ENCODE data around the gene SHROOM1. TPM values are rescaled to one million over a fixed set of nuclear protein-coding genes. Genes with fewer than 3 reads are reported as not detected.

SHROOM1 gene
- total and polyA plus RNA-seq, 9 of the 15 experiments (the other 6 are each of a cell fraction or from before 2014, with no cell fraction given): 0.44 to 26.5 (median 11.9) TPM

DNA sequence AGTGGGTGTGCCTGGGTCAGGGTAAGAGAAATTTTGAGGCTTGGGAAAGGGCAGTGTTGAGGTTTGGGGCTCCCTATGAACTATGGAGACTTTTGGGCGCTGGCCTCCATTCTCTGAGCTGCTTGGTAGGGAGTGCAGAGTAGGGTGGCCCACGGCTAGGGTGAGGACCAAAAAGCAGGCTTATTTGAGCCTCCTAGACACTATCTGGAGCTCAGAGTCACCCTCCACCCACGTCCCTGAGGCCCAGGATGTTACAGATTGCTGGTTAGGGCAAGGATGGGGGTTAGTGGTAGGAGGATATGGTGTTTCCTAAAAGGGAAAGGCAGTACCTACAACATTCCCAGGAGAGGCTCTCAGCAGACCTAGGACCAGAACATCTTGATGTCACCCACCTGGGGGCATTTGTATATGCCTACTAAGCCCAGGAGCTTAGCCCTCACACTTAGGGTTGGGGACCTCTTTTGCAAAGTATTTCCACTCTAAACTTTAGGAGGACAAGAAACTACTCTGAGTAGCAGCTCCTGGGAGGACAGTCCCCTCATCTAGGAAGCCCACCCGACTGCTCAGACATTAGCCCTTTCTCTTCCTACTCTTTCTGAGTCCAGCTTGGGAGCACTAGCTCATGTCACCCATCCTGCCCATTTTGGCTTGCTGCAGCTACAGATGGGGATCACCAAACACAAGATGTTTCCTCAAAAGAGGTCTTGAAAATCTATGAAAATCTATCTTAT is 2.3 kb downstream of the SHROOM1 start:
- no peaks in the 10 kb centered on the region for H3K9me3 ChIP-seq (replicated peaks; ENCODE audit: control insufficient read depth, insufficient read depth, low read depth, low read length)
- no peaks in the 10 kb centered on the region for H4K20me1 ChIP-seq (replicated peaks; ENCODE audit: control insufficient read depth, insufficient read depth, low read length)
- H3K4me3 ChIP-seq: no peak overlapping the region
- no peak overlapping the region for H2AFZ ChIP-seq (ENCODE audit: low read depth, low read length)
- ChIA-PET POLR2A (interaction anchor here (0.6 to 3.9 kb wide), 6 partner anchors 7 to 197 kb away, joined by 3 to 22 read pairs (median 7); partner anchors contain the start of genes GDF9 and UQCRQ), CTCF (ENCODE audit: low intra/inter-chr PET ratio) (no interaction called here)
- no peak overlapping the region for H3K4me2 ChIP-seq (ENCODE audit: insufficient read depth, low read length)
- no peak overlapping the region for H3K27ac ChIP-seq (ENCODE audit: extremely low read depth, low read depth, low read length)
- DNase-seq (ENCODE audit: extremely low read depth in 1 of 4, low spot score in 3 of 4) (no peak), FAIRE-seq (no peak), ATAC-seq (no peak)
- BruUV-seq (replicated peaks): TSS peak; percentile 37
- intact Hi-C loops (cut with micrococcal nuclease) (no loop called here), in situ Hi-C loops (cut with MboI) (loop anchor here (5.0 kb wide), 1 partner anchor 71 kb away; no protein-coding TSS in a partner anchor)
- no peak for TF ChIP-seq ZFX (CRISPR knock-in tag; IDR thresholded peaks at IDR 0.05)
- TF ChIP-seq EGR1 (conservative IDR thresholded peaks at IDR 0.05): peak; percentile 39; the same call in 1 of the 2 replicates
- TF ChIP-seq, protein P1, sequence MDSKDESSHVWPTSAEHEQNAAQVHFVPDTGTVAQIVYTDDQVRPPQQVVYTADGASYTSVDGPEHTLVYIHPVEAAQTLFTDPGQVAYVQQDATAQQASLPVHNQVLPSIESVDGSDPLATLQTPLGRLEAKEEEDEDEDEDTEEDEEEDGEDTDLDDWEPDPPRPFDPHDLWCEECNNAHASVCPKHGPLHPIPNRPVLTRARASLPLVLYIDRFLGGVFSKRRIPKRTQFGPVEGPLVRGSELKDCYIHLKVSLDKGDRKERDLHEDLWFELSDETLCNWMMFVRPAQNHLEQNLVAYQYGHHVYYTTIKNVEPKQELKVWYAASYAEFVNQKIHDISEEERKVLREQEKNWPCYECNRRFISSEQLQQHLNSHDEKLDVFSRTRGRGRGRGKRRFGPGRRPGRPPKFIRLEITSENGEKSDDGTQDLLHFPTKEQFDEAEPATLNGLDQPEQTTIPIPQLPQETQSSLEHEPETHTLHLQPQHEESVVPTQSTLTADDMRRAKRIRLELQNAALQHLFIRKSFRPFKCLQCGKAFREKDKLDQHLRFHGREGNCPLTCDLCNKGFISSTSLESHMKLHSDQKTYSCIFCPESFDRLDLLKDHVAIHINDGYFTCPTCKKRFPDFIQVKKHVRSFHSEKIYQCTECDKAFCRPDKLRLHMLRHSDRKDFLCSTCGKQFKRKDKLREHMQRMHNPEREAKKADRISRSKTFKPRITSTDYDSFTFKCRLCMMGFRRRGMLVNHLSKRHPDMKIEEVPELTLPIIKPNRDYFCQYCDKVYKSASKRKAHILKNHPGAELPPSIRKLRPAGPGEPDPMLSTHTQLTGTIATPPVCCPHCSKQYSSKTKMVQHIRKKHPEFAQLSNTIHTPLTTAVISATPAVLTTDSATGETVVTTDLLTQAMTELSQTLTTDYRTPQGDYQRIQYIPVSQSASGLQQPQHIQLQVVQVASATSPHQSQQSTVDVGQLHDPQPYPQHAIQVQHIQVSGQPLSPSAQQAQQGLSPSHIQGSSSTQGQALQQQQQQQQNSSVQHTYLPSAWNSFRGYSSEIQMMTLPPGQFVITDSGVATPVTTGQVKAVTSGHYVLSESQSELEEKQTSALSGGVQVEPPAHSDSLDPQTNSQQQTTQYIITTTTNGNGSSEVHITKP (IDR thresholded peaks at IDR 0.05; ENCODE audit: partially characterized antibody): no peak
- no peaks in the 10 kb centered on the region for H3K9me1 ChIP-seq (ENCODE audit: control insufficient read depth, insufficient read depth, low read length)
- peaks cover 18 to 33% of the 10 kb centered on the region in 2 experiments; a peak in 4 of 5 replicates for H3K4me1 ChIP-seq (replicated peaks in 1 of 2; ENCODE audit: control insufficient read depth in 2 of 2, insufficient read depth in 2 of 2, low read length in 2 of 2)
- no peaks in the 10 kb centered on the region for H3K27me3 ChIP-seq (ENCODE audit: control insufficient read depth in 2 of 2, insufficient read depth in 2 of 2, low read length in 2 of 2)
- peaks cover 23% of the 10 kb centered on the region for H3K79me2 ChIP-seq (ENCODE audit: control insufficient read depth, insufficient read depth, low read length)
- 60% methylated on average over 4 of the region's 4 CpGs for WGBS (ENCODE audit: insufficient coverage, low coverage, missing lambda C conversion rate)
- peak overlapping the region in 1 of 2 experiments; percentile 28; a peak in 1 of 4 replicates for H3K9ac ChIP-seq (ENCODE audit: insufficient read depth in 1 of 2, low read depth in 2 of 2, low read length in 2 of 2)
- peaks cover 46% of the 10 kb centered on the region; the same call in 2 of the 3 replicates for H3K36me3 ChIP-seq (ENCODE audit: control insufficient read depth, insufficient read depth, low read length)

All from K562 (cell line).